ENCODE data around the gene PDE4D.
A peak's percentile ranks its signal among the peaks of the same experiment; 100 is the strongest.
"Not testable (repeated sequence)": the region's sequence is repeated elsewhere in the genome, so short reads cannot be mapped to it uniquely, and the experiment has no call there.

The PDE4D gene

GRCh38 chr5:59575648-59576445 lies 317.7 kb downstream of the PDE4D start:
- DNase-seq, result no peak

GRCh38 chr5:59573509-59573908 lies 320.0 kb downstream of the PDE4D start:
- DNase-seq, result not testable (repeated sequence)

- no peak for DNase-seq
Measured at GRCh38 chr5:59571067-59571466, 322.5 kb downstream of the PDE4D start.

- no peak for DNase-seq
Measured at GRCh38 chr5:59569608-59570334, 323.8 kb downstream of the PDE4D start.

GRCh38 chr5:59569158-59569557 lies 324.4 kb downstream of the PDE4D start:
- DNase-seq, result no peak

- no peak for DNase-seq
Measured at GRCh38 chr5:59568161-59568560, 325.4 kb downstream of the PDE4D start.

- no peak for DNase-seq
Measured at GRCh38 chr5:59565551-59565950, 328.0 kb downstream of the PDE4D start.

GRCh38 chr5:59564895-59565294 lies 328.6 kb downstream of the PDE4D start:
- DNase-seq, result no peak

GRCh38 chr5:59562756-59563389 lies 330.7 kb downstream of the PDE4D start:
- peak; percentile 2 for DNase-seq

- no peak for DNase-seq
Measured at GRCh38 chr5:59560553-59560952, 333.0 kb downstream of the PDE4D start.

GRCh38 chr5:59559847-59560246 lies 333.7 kb downstream of the PDE4D start:
- no peak for DNase-seq

- DNase-seq, result no peak
Measured at GRCh38 chr5:59559323-59559722, 334.2 kb downstream of the PDE4D start.

- DNase-seq, result no peak
Measured at GRCh38 chr5:59558501-59558900, 335.0 kb downstream of the PDE4D start.

- DNase-seq, result no peak
Measured at GRCh38 chr5:59557572-59557971, 336.0 kb downstream of the PDE4D start.

GRCh38 chr5:59555596-59555995 lies 337.9 kb downstream of the PDE4D start:
- DNase-seq, result no peak

GRCh38 chr5:59554501-59554900 lies 339.0 kb downstream of the PDE4D start:
- no peak for DNase-seq

GRCh38 chr5:59553992-59554391 lies 339.5 kb downstream of the PDE4D start:
- DNase-seq, result no peak

GRCh38 chr5:59548807-59549357 lies 344.6 kb downstream of the PDE4D start:
- DNase-seq, result no peak

- no peak for DNase-seq
Measured at GRCh38 chr5:59547731-59548130, 345.8 kb downstream of the PDE4D start.

GRCh38 chr5:59544573-59544972 lies 349.0 kb downstream of the PDE4D start:
- DNase-seq, result no peak

- no peak for DNase-seq
Measured at GRCh38 chr5:59543821-59544442, 349.6 kb downstream of the PDE4D start.

GRCh38 chr5:59542851-59543820 lies 350.4 kb downstream of the PDE4D start:
- DNase-seq, result no peak
